ENCODE measurements around the gene FKBP10. TPM values are rescaled to one million over a fixed set of nuclear protein-coding genes. Genes with fewer than 3 reads are reported as not detected.

FKBP10 gene
- polyA plus RNA-seq, 2 of the 4 experiments (the other 2 are of a cell fraction), result 109 to 119 TPM

- TF ChIP-seq ZFP36 (IDR thresholded peaks at IDR 0.05; ENCODE audit: borderline replicate concordance, partially characterized antibody), result no peak
- no peak for TF ChIP-seq HOXB5 (CRISPR knock-in tag; IDR thresholded peaks at IDR 0.05)
- no peak for TF ChIP-seq FOXS1 (CRISPR knock-in tag; IDR thresholded peaks at IDR 0.05)
- TF ChIP-seq RNF2 (IDR thresholded peaks at IDR 0.05; ENCODE audit: borderline replicate concordance, low read depth), result no peak
- TF ChIP-seq HEYL (CRISPR knock-in tag; IDR thresholded peaks at IDR 0.05), result no peak
- TF ChIP-seq HMGXB4 (CRISPR knock-in tag; IDR thresholded peaks at IDR 0.05; ENCODE audit: borderline replicate concordance), result peak; percentile 40; the same call in 1 of the 2 replicates
- TF ChIP-seq ELK1 (IDR thresholded peaks at IDR 0.05; ENCODE audit: low read depth, low read length), result no peak
- TF ChIP-seq RCOR1 (IDR thresholded peaks at IDR 0.05; ENCODE audit: low read depth, low read length), result no peak
- no peak for TF ChIP-seq HOXA7 (CRISPR knock-in tag; IDR thresholded peaks at IDR 0.05)
- no peak for TF ChIP-seq USF2 (IDR thresholded peaks at IDR 0.05)
- 0 out of 2 replicates have a peak, but pooled peaks have one; percentile 10 for TF ChIP-seq TP53 (CRISPR knock-in tag; IDR thresholded peaks at IDR 0.05)
- TF ChIP-seq EHMT2 (IDR thresholded peaks at IDR 0.05; ENCODE audit: low read depth), result no peak
- TF ChIP-seq RARB (CRISPR knock-in tag; IDR thresholded peaks at IDR 0.05), result no peak
- TF ChIP-seq TFCP2L1 (CRISPR knock-in tag; IDR thresholded peaks at IDR 0.05), result no peak
- peak; percentile 87 for TF ChIP-seq PHF8 (IDR thresholded peaks at IDR 0.05; ENCODE audit: borderline replicate concordance, low read depth)
- TF ChIP-seq MYC (IDR thresholded peaks at IDR 0.05; ENCODE audit: borderline replicate concordance, low read length), result no peak; the same call in 1 of the 2 replicates
- 0 out of 2 replicates have a peak, but pooled peaks have one; percentile 85 for TF ChIP-seq POLR2AphosphoS2 (conservative IDR thresholded peaks at IDR 0.05; ENCODE audit: low read length)
- TF ChIP-seq SMC3 (IDR thresholded peaks at IDR 0.05), result no peak
- TF ChIP-seq FOSB (CRISPR knock-in tag; IDR thresholded peaks at IDR 0.05), result no peak
- TF ChIP-seq NFE2L2 (conservative IDR thresholded peaks at IDR 0.05; ENCODE audit: low read length), result no peak
- TF ChIP-seq KDM5A (IDR thresholded peaks at IDR 0.05), result peak; percentile 82
- peak in 1 of 2 experiments; percentile 24; a peak in 2 of 5 replicates for TF ChIP-seq RAD21 (conservative IDR thresholded peaks at IDR 0.05 in 1 of 2, IDR thresholded peaks at IDR 0.05 in 1 of 2)
- no peak for TF ChIP-seq BHLHE40 (IDR thresholded peaks at IDR 0.05; ENCODE audit: low read depth, low read length)
- TF ChIP-seq MAX (IDR thresholded peaks at IDR 0.05), result peak; percentile 90
Observed at GRCh38 chr17:41864836-41865595, 52.2 kb downstream of the FKBP10 start, which contains the start of gene KLHL11 (continued).

GRCh38 chr17:41865596-41865893, 52.7 kb downstream of the FKBP10 start:
- peak overlapping the region; percentile 88 for H3K4me2 ChIP-seq
- DNase-seq (ENCODE audit: low read depth in 1 of 2, low spot score in 1 of 2) (no peak), ATAC-seq (no peak), FAIRE-seq (no peak)
- ChIA-PET CTCF (interaction anchor here (0.6 to 2.9 kb wide), 11 partner anchors 16 to 319 kb away, joined by 3 to 11 read pairs (median 5); partner anchors contain the start of genes JUP and P3H4), POLR2A (interaction anchor here (0.6 to 2.2 kb wide), 12 partner anchors 13 to 177 kb away, joined by 3 to 13 read pairs (median 4); partner anchors contain the start of genes ACLY, EIF1, FKBP10 and ODAD4)
- H3K4me3 ChIP-seq, result peak overlapping the region; percentile 89; the same call in 1 of the 3 replicates
- peak overlapping the region; percentile 63 to 94 for H3K27ac ChIP-seq
- WGBS (ENCODE audit: missing lambda C conversion rate), result 3% methylated on average over 10 of the region's 10 CpGs
- peaks cover 36% of the 10 kb centered on the region for H3K4me1 ChIP-seq
- no peaks in the 10 kb centered on the region for H3K9me3 ChIP-seq
- TF ChIP-seq CBX8 (IDR thresholded peaks at IDR 0.05) (no peak), GATA3 (IDR thresholded peaks at IDR 0.05; ENCODE audit: borderline replicate concordance) (no peak; the same call in 1 of the 2 replicates), SMC3 (IDR thresholded peaks at IDR 0.05) (no peak), EHMT2 (IDR thresholded peaks at IDR 0.05; ENCODE audit: low read depth) (no peak), JUNB (IDR thresholded peaks at IDR 0.05) (no peak), NPAS2 (CRISPR knock-in tag; IDR thresholded peaks at IDR 0.05; ENCODE audit: borderline replicate concordance) (no peak), CTCF (IDR thresholded peaks at IDR 0.05) (no peak), SREBF2 (IDR thresholded peaks at IDR 0.05) (no peak), BHLHE40 (IDR thresholded peaks at IDR 0.05; ENCODE audit: low read depth, low read length) (no peak), MAZ (IDR thresholded peaks at IDR 0.05; ENCODE audit: borderline replicate concordance, low read depth, low read length) (no peak), EP300 (IDR thresholded peaks at IDR 0.05) (no peak), FOSB (CRISPR knock-in tag; IDR thresholded peaks at IDR 0.05) (peak; percentile 73; the same call in 1 of the 2 replicates), RFX5 (IDR thresholded peaks at IDR 0.05) (peak; percentile 53; the same call in 1 of the 2 replicates), HOXB13 (CRISPR knock-in tag; IDR thresholded peaks at IDR 0.05; ENCODE audit: low read depth) (no peak)

Data from A549 (cell line).